CD14-positive monocyte (primary cell): ENCODE measurements around the gene SNIP1. TPM values are rescaled to one million over a fixed set of nuclear protein-coding genes. Genes with fewer than 3 reads are reported as not detected.
"Not testable (repeated sequence)": the region's sequence is repeated elsewhere in the genome, so short reads cannot be mapped to it uniquely, and the experiment has no call there.

Experiments used
- DNase-seq, 3 donors: peaks; one replicate each; pipeline ENCODE4 v3.0.0-alpha.2; 2011 to 2022
- H2AFZ ChIP-seq: 2 replicates; pipeline ENCODE4 v1.6.0; 2012; ENCODE audit warnings: mild to moderate bottlenecking, low read depth, low read length, inconsistent platforms; ENCODE audit not compliant: insufficient read depth, poor library complexity, severe bottlenecking
- H3K27ac ChIP-seq, 2 donors: 1 replicate in 1 of 2; 2 replicates in 1 of 2; pipeline ENCODE4 v1.5.1; 2012 to 2013; ENCODE audit warnings: low read length in 2 of 2, control low read depth in 1 of 2, inconsistent platforms in 1 of 2, low read depth in 1 of 2, mild to moderate bottlenecking in 1 of 2
- H3K27me3 ChIP-seq, 2 donors: one replicate each; pipeline versions ENCODE4 v1.6.0 to v1.6.1; 2011 to 2013; ENCODE audit warnings: low read length in 2 of 2; ENCODE audit not compliant: control insufficient read depth in 2 of 2, insufficient read depth in 2 of 2
- H3K36me3 ChIP-seq, 2 donors: replicated peaks in 1 of 2; 1 replicate in 1 of 2; 2 replicates in 1 of 2; pipeline versions ENCODE4 v1.5.1 to v1.6.1; 2012 to 2013; ENCODE audit warnings: low read length in 2 of 2, control low read depth in 1 of 2, inconsistent platforms in 1 of 2, mild to moderate bottlenecking in 1 of 2; ENCODE audit not compliant: insufficient read depth in 2 of 2, control insufficient read depth in 1 of 2
- H3K4me1 ChIP-seq, 2 donors: 1 replicate in 1 of 2; 2 replicates in 1 of 2; pipeline versions ENCODE4 v1.5.1 to v1.6.1; 2012 to 2013; ENCODE audit warnings: low read length in 2 of 2, control low read depth in 1 of 2, inconsistent platforms in 1 of 2, mild to moderate bottlenecking in 1 of 2, moderate library complexity in 1 of 2; ENCODE audit not compliant: insufficient read depth in 2 of 2, control insufficient read depth in 1 of 2
- H3K4me2 ChIP-seq: replicated peaks from 2 replicates; pipeline ENCODE3; 2012; ENCODE audit warnings: low read length, moderate library complexity, mild to moderate bottlenecking; ENCODE audit not compliant: poor library complexity, severe bottlenecking; ENCODE audit errors: extremely low read depth
- H3K4me3 ChIP-seq, 3 experiments: fragments of 200-600 bp in 1 of 3; sonication (generic) in 1 of 3; replicated peaks in 1 of 3; 1 replicate in 2 of 3; 2 replicates in 1 of 3; pipeline ENCODE4 v1.5.1; 2011 to 2013; ENCODE audit warnings: low read length in 3 of 3, mild to moderate bottlenecking in 3 of 3, control low read depth in 2 of 3, low read depth in 2 of 3, inconsistent platforms in 1 of 3, moderate library complexity in 1 of 3
- H3K79me2 ChIP-seq: 2 replicates; pipeline ENCODE4 v1.6.0; 2012; ENCODE audit warnings: mild to moderate bottlenecking, control low read depth, inconsistent platforms, low read length, moderate library complexity; ENCODE audit not compliant: insufficient read depth
- H3K9ac ChIP-seq: 2 replicates; pipeline ENCODE4 v1.6.0; 2017; ENCODE audit warnings: low read length, mild to moderate bottlenecking; ENCODE audit not compliant: insufficient read depth, poor library complexity, severe bottlenecking
- H3K9me3 ChIP-seq, 2 donors: replicated peaks in 1 of 2; 1 replicate in 1 of 2; 2 replicates in 1 of 2; pipeline versions ENCODE4 v1.5.1 to v1.6.1; 2012 to 2013; ENCODE audit warnings: low read length in 2 of 2, control low read depth in 1 of 2; ENCODE audit not compliant: control insufficient read depth in 1 of 2, insufficient read depth in 1 of 2
- H4K20me1 ChIP-seq: 2 replicates; pipeline ENCODE4 v1.6.0; 2012; ENCODE audit warnings: mild to moderate bottlenecking, low read length, control low read depth, moderate library complexity; ENCODE audit not compliant: insufficient read depth
- H3K27ac Mint-ChIP-seq, 7 donors: one replicate each; pipeline ENCODE4 v1.8.0; 2020; ENCODE audit warnings: mild to moderate bottlenecking in 7 of 7, mixed read lengths in 7 of 7, moderate library complexity in 6 of 7, inconsistent platforms in 2 of 7
- H3K27me3 Mint-ChIP-seq, 3 donors: one replicate each; pipeline ENCODE4 v1.8.0; 2021 to 2022; ENCODE audit warnings: low read depth in 3 of 3, mild to moderate bottlenecking in 3 of 3, mixed read lengths in 3 of 3, moderate library complexity in 3 of 3, inconsistent platforms in 1 of 3
- H3K36me3 Mint-ChIP-seq, 2 donors: one replicate each; pipeline ENCODE4 v1.8.0; 2020; ENCODE audit warnings: mixed read lengths in 2 of 2, inconsistent platforms in 1 of 2, mild to moderate bottlenecking in 1 of 2
- H3K4me1 Mint-ChIP-seq: one replicate; pipeline ENCODE4 v1.8.0; 2020; ENCODE audit warnings: mild to moderate bottlenecking, mixed read lengths
- H3K4me3 Mint-ChIP-seq, 2 donors: one replicate each; pipeline ENCODE4 v1.8.0; 2020; ENCODE audit warnings: mild to moderate bottlenecking in 2 of 2, mixed read lengths in 2 of 2, moderate library complexity in 1 of 2
- H3K9me3 Mint-ChIP-seq, 7 donors: one replicate each; pipeline ENCODE4 v1.8.0; 2020 to 2022; ENCODE audit warnings: mixed read lengths in 7 of 7, mild to moderate bottlenecking in 6 of 7, moderate library complexity in 6 of 7, inconsistent platforms in 2 of 7
- WGBS: methylation state at CpG from one replicate; pipeline ENCODE4 v1.1.5; 2013; ENCODE audit warnings: missing lambda C conversion rate; ENCODE audit not compliant: insufficient coverage; 5-methylcytosine and 5-hydroxymethylcytosine counted together
- intact Hi-C, 2 donors: fragments of 100-400 bp; cut with micrococcal nuclease; formaldehyde crosslinking; loops; one replicate each; pipeline versions ENCODE4 v1.15.0 to v1.15.1; 2023
- polyA plus RNA-seq, 3 donors: library from polyadenylated mRNA; depleted of rRNA in 1 of 3; unstranded in 2 of 3; stranded (reverse) in 1 of 3; fragments of 300-500 nt in 2 of 3; fragments of >200 nt in 1 of 3; fragmentation: Illumina TruSeq in 2 of 3; gene quantifications; 1 replicate in 2 of 3; 2 replicates in 1 of 3; pipeline ENCODE4 v1.2.3, GENCODE V29; 2012 to 2021
- TF ChIP-seq, protein P1 (sequence below): fragments of 200-600 bp; IDR thresholded peaks from one replicate; pipeline ENCODE4 v1.8.0; 2022; ENCODE audit warnings: antibody characterized with exemption, mild to moderate bottlenecking

The SNIP1 gene
- polyA plus RNA-seq, 3 donors = 1.6 to 6.8 (median 3.3) TPM

DNA sequence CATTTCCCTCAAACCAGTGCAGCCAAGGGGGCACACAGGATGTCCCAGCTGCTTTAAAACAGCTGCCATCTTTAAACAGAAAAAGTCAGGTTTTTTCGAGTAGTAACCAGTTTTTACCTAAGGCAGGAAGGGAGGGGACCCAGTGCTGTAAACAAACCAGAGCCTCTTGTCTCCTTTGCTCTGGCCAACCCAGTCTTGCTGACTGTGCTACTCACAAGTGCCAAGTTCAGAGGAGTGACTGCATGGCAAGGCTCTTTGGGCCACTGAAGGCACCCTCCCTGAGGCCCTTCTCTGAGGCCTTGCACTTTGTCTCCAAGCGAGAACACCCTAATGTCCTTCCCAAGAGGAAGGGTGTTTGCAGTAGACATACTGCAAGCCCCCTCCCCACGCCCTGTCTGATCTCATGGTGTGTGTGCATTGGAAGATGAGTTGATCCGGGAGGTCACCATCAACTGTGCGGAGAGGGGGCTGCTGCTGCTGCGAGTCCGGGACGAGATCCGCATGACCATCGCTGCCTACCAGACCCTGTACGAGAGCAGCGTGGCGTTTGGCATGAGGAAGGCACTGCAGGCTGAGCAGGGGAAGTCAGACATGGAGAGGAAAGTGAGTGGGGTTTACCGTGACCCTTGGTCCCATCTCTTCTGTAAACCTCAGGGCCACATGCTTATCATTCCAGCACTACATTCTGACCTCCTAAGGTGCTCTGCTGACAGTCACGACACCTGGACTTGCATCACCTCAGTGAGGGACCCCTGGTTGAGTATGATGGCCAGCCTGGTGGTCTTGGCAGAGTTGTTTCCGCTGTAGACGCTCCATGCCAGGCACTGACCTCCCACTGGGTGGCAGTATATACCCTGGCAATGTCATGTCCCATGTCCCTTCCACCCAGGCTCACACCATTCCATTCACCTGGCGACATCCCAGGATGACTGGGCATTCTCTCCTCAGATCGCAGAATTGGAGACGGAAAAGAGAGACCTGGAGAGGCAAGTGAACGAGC is 7.3 kb upstream of the SNIP1 start:
- peak in 2 of 3 donors; percentile 3 to 14 for DNase-seq
- Mint-ChIP-seq H3K27me3 (no peaks in the 10 kb centered on the region), H3K9me3 (peaks cover 0 to 4% (median 0%) of the 10 kb centered on the region in 7 donors), H3K36me3 (peaks cover 21 to 29% of the 10 kb centered on the region in 2 donors), H3K4me3 (no peak overlapping the region), H3K27ac (peak overlapping the region in 1 of 7 donors; percentile 62), H3K4me1 (peaks cover 7% of the 10 kb centered on the region)
- Histone ChIP-seq H3K4me3 (no peak overlapping the region), H3K27ac (no peak overlapping the region), H3K27me3 (no peaks in the 10 kb centered on the region), H3K36me3 (peaks cover 21 to 39% of the 10 kb centered on the region in 2 donors), H3K4me1 (peaks cover 0 to 4% of the 10 kb centered on the region in 2 donors), H2AFZ (no peak overlapping the region), H3K9me3 (no peaks in the 10 kb centered on the region), H3K4me2 (no peak overlapping the region), H4K20me1 (no peaks in the 10 kb centered on the region), H3K79me2 (no peaks in the 10 kb centered on the region), H3K9ac (no peak overlapping the region)
- TF ChIP-seq, protein P1, sequence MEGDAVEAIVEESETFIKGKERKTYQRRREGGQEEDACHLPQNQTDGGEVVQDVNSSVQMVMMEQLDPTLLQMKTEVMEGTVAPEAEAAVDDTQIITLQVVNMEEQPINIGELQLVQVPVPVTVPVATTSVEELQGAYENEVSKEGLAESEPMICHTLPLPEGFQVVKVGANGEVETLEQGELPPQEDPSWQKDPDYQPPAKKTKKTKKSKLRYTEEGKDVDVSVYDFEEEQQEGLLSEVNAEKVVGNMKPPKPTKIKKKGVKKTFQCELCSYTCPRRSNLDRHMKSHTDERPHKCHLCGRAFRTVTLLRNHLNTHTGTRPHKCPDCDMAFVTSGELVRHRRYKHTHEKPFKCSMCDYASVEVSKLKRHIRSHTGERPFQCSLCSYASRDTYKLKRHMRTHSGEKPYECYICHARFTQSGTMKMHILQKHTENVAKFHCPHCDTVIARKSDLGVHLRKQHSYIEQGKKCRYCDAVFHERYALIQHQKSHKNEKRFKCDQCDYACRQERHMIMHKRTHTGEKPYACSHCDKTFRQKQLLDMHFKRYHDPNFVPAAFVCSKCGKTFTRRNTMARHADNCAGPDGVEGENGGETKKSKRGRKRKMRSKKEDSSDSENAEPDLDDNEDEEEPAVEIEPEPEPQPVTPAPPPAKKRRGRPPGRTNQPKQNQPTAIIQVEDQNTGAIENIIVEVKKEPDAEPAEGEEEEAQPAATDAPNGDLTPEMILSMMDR = peak; percentile 46
- intact Hi-C loops = no loop called here
- WGBS = over 99% methylated on average over 18 of the region's 21 CpGs

- no peaks in the 10 kb centered on the region for H3K79me2 ChIP-seq
- H3K36me3 ChIP-seq = peaks cover 12 to 30% of the 10 kb centered on the region in 2 donors
- H2AFZ ChIP-seq = no peak overlapping the region
- H3K4me2 ChIP-seq = no peak overlapping the region
- no peaks in the 10 kb centered on the region for H3K27me3 Mint-ChIP-seq
- peaks cover 12 to 20% of the 10 kb centered on the region in 2 donors for H3K36me3 Mint-ChIP-seq
- no peaks in the 10 kb centered on the region for H4K20me1 ChIP-seq
- 100% methylated on average over 2 of the region's 10 CpGs for WGBS
- TF ChIP-seq, protein P1 = no peak
- peaks cover 0 to 4% (median 0%) of the 10 kb centered on the region in 7 donors for H3K9me3 Mint-ChIP-seq
- H3K27ac ChIP-seq = no peak overlapping the region
- H3K4me1 Mint-ChIP-seq = peaks cover 10% of the 10 kb centered on the region
- no peak for DNase-seq
- H3K9ac ChIP-seq = no peak overlapping the region
- no peak overlapping the region for H3K27ac Mint-ChIP-seq
- no peak overlapping the region for H3K4me3 ChIP-seq
- H3K4me3 Mint-ChIP-seq = no peak overlapping the region
- H3K4me1 ChIP-seq = peaks cover 0 to 7% of the 10 kb centered on the region in 2 donors
- intact Hi-C loops = no loop called here
- no peaks in the 10 kb centered on the region for H3K9me3 ChIP-seq
- no peaks in the 10 kb centered on the region for H3K27me3 ChIP-seq
Observed at GRCh38 chr1:37560401-37561132, 6.5 kb upstream of the SNIP1 start.

DNA sequence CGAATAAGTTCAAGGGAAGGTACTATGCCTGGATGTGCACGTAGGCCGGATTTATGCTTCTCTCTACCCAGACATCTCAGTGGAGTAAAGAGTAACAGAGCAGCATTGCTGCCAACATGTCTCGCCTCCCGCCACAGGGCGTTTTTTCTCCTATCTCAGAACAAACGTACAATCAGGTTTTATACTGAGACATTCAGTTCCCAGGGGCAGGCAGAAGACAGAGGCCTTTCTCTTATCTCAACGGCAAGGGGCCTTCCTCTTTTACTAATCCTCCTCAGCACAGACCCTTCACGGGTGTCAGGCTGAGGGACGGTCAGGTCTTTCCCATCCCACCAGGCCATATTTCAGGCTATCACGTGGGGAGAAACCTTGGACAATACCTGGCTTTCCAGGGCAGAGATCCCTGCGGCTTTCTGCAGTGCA is 5.9 kb upstream of the SNIP1 start:
- not testable (repeated sequence) for H3K9me3 Mint-ChIP-seq, DNase-seq, H3K27ac Mint-ChIP-seq, H3K4me3 ChIP-seq, H3K79me2 ChIP-seq, H3K4me1 ChIP-seq, H3K4me1 Mint-ChIP-seq, H3K27ac ChIP-seq, H3K9me3 ChIP-seq, H3K9ac ChIP-seq, H4K20me1 ChIP-seq, H3K4me2 ChIP-seq, H3K27me3 Mint-ChIP-seq, H3K4me3 Mint-ChIP-seq, H2AFZ ChIP-seq, H3K27me3 ChIP-seq
- peaks cover 6 to 24% of the 10 kb centered on the region in 2 donors for H3K36me3 ChIP-seq
- 83% methylated on average over 8 of the region's 12 CpGs for WGBS
- peaks cover 7 to 14% of the 10 kb centered on the region in 2 donors for H3K36me3 Mint-ChIP-seq
- intact Hi-C loops = loop anchor here (5.0 to 10.0 kb wide), 3 partner anchors 37 to 455 kb away; partner anchors contain the start of genes GNL2 (in 1 of the 2) and UTP11 (in 1 of the 2)
